DMS 273 (cell line): ENCODE measurements around the gene DIDO1.
"Not testable (repeated sequence)": the region's sequence is repeated elsewhere in the genome, so short reads cannot be mapped to it uniquely, and the experiment has no call there.

Experiments
- DNase-seq: peaks from one replicate; lab custom pipeline; 2025; ENCODE audit not compliant: unreplicated experiment; lab: John Stamatoyannopoulos, UW

The DIDO1 gene

GRCh38 chr20:62859721-62860120 is 66.6 kb downstream of the DIDO1 start:
- DNase-seq = no peak

- DNase-seq = no peak
Measured at GRCh38 chr20:62858058-62858830, 68.1 kb downstream of the DIDO1 start.

GRCh38 chr20:62856931-62857619 is 69.2 kb downstream of the DIDO1 start:
- DNase-seq = no peak

- DNase-seq = no peak
Measured at GRCh38 chr20:62855120-62855519, 71.2 kb downstream of the DIDO1 start.

- DNase-seq = no peak
Measured at GRCh38 chr20:62854121-62854520, 72.2 kb downstream of the DIDO1 start.

- not testable (repeated sequence) for DNase-seq
Measured at GRCh38 chr20:62853304-62853703, 73.0 kb downstream of the DIDO1 start.

GRCh38 chr20:62852841-62853240 is 73.5 kb downstream of the DIDO1 start:
- DNase-seq = no peak

- no peak for DNase-seq
Measured at GRCh38 chr20:62852196-62852595, 74.1 kb downstream of the DIDO1 start.

GRCh38 chr20:62850333-62850974 is 75.9 kb downstream of the DIDO1 start:
- DNase-seq = no peak

- DNase-seq = no peak
Measured at GRCh38 chr20:62849431-62849830, 76.9 kb downstream of the DIDO1 start.

- not testable (repeated sequence) for DNase-seq
Measured at GRCh38 chr20:62848917-62849316, 77.4 kb downstream of the DIDO1 start.

- DNase-seq = peak; percentile 99
Measured at GRCh38 chr20:62846166-62846890, 80.0 kb downstream of the DIDO1 start.

GRCh38 chr20:62845416-62846160 is 80.7 kb downstream of the DIDO1 start:
- DNase-seq = peak; percentile 81

GRCh38 chr20:62844182-62844581 is 82.1 kb downstream of the DIDO1 start:
- DNase-seq = no peak

- no peak for DNase-seq
Measured at GRCh38 chr20:62843656-62844055, 82.6 kb downstream of the DIDO1 start.

GRCh38 chr20:62841705-62842212 is 84.5 kb downstream of the DIDO1 start:
- no peak for DNase-seq

- peak; percentile 46 for DNase-seq
Measured at GRCh38 chr20:62840244-62841197, 85.8 kb downstream of the DIDO1 start.

- no peak for DNase-seq
Measured at GRCh38 chr20:62839816-62840215, 86.5 kb downstream of the DIDO1 start.

GRCh38 chr20:62839261-62839660 is 87.0 kb downstream of the DIDO1 start:
- DNase-seq = no peak
